HepG2 (cell line): ENCODE data around the gene ABI3BP. TPM values are rescaled to one million over a fixed set of nuclear protein-coding genes. Genes with fewer than 3 reads are reported as not detected.

Source experiments
- GTF2F1 ChIP-seq: fragments of 150-350 bp; IDR thresholded peaks from 2 replicates; pipeline ENCODE4 v1.6.1; 2014; ENCODE audit warnings: low read length
- MNT ChIP-seq: fragments of 450-650 bp; IDR thresholded peaks from 2 replicates; pipeline ENCODE4 v1.6.1; 2016
- RXRB ChIP-seq: IDR thresholded peaks from 2 replicates; pipeline ENCODE4 v1.6.1; 2016; ENCODE audit warnings: borderline replicate concordance, missing genetic modification reagents, missing compliant biosample characterization
- ZNF644 ChIP-seq: IDR thresholded peaks from 2 replicates; pipeline ENCODE4 v1.6.1; 2016; ENCODE audit warnings: low read depth
- polyA plus RNA-seq, 8 experiments: library from polyadenylated mRNA; depleted of rRNA in 3 of 8; stranded (reverse) in 7 of 8; unstranded in 1 of 8; fragments of >200 nt; fragmentation: Illumina TruSeq in 4 of 8; extraction: Trizol in 4 of 8; gene quantifications; 2 replicates each; pipeline versions ENCODE4 v1.2.1 to v1.2.3, GENCODE V29; 2011 to 2016; ENCODE audit warnings: low read depth in 4 of 8, missing spikeins in 1 of 8, mixed read lengths in 1 of 8; ENCODE audit not compliant: insufficient read depth in 1 of 8
- total RNA-seq, 5 experiments: library from RNA; depleted of rRNA; stranded (reverse); fragments of >200 nt; fragmentation: Illumina TruSeq; extraction: Trizol; gene quantifications; 2 replicates each; pipeline ENCODE4 v1.2.3, GENCODE V29; 2016; ENCODE audit warnings: low read depth in 1 of 5
- TF ChIP-seq, protein P1 (sequence below): sonication (generic); formaldehyde crosslinking; IDR thresholded peaks from one replicate; pipeline ENCODE4 v1.5.1; 2020; ENCODE audit warnings: mild to moderate bottlenecking, missing genetic modification reagents; ENCODE audit errors: not compliant biosample characterization
- TF ChIP-seq, protein P2 (sequence below), 2 experiments: fragments of 450-650 bp in 1 of 2; sonication (generic) in 1 of 2; formaldehyde crosslinking in 1 of 2; IDR thresholded peaks; 2 replicates each; pipeline versions ENCODE4 v1.6.1 to v1.8.0; 2016 to 2022; ENCODE audit warnings: antibody characterized with exemption in 1 of 2, mild to moderate bottlenecking in 1 of 2, missing genetic modification reagents in 1 of 2
- TF ChIP-seq, protein P3 (sequence below): sonication (generic); formaldehyde crosslinking; IDR thresholded peaks from 2 replicates; pipeline ENCODE4 v1.4.0; 2020; ENCODE audit warnings: mild to moderate bottlenecking, missing genetic modification reagents

ABI3BP gene
- total and polyA plus RNA-seq, 2 of the 13 experiments (the other 11 are each of a cell fraction or from before 2014, with no cell fraction given): not detected

- TF ChIP-seq RXRB (CRISPR knock-in tag): peak; percentile 45
- TF ChIP-seq, protein P1, sequence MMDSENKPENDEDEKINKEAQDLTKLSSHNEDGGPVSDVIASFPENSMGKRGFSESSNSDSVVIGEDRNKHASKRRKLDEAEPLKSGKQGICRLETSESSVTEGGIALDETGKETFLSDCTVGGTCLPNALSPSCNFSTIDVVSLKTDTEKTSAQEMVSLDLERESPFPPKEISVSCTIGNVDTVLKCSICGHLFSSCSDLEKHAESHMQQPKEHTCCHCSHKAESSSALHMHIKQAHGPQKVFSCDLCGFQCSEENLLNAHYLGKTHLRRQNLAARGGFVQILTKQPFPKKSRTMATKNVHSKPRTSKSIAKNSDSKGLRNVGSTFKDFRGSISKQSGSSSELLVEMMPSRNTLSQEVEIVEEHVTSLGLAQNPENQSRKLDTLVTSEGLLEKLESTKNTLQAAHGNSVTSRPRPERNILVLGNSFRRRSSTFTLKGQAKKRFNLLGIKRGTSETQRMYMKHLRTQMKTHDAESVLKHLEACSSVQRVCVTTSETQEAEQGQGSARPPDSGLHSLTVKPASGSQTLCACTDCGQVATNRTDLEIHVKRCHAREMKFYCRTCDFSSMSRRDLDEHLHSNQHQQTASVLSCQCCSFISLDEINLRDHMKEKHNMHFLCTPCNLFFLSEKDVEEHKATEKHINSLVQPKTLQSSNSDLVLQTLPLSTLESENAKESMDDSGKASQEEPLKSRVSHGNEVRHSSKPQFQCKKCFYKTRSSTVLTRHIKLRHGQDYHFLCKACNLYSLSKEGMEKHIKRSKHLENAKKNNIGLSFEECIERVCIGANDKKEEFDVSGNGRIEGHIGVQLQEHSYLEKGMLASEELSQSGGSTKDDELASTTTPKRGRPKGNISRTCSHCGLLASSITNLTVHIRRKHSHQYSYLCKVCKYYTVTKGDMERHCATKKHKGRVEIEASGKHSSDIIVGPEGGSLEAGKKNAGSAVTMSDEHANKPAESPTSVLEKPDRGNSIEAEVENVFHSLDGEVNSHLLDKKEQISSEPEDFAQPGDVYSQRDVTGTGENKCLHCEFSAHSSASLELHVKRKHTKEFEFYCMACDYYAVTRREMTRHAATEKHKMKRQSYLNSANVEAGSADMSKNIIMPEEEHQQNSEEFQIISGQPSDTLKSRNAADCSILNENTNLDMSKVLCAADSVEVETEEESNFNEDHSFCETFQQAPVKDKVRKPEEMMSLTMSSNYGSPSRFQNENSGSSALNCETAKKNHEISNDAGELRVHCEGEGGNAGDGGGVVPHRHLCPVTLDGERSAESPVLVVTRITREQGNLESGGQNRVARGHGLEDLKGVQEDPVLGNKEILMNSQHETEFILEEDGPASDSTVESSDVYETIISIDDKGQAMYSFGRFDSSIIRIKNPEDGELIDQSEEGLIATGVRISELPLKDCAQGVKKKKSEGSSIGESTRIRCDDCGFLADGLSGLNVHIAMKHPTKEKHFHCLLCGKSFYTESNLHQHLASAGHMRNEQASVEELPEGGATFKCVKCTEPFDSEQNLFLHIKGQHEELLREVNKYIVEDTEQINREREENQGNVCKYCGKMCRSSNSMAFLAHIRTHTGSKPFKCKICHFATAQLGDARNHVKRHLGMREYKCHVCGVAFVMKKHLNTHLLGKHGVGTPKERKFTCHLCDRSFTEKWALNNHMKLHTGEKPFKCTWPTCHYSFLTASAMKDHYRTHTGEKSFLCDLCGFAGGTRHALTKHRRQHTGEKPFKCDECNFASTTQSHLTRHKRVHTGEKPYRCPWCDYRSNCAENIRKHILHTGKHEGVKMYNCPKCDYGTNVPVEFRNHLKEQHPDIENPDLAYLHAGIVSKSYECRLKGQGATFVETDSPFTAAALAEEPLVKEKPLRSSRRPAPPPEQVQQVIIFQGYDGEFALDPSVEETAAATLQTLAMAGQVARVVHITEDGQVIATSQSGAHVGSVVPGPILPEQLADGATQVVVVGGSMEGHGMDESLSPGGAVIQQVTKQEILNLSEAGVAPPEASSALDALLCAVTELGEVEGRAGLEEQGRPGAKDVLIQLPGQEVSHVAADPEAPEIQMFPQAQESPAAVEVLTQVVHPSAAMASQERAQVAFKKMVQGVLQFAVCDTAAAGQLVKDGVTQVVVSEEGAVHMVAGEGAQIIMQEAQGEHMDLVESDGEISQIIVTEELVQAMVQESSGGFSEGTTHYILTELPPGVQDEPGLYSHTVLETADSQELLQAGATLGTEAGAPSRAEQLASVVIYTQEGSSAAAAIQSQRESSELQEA (CRISPR knock-in tag): no peak
- TF ChIP-seq, protein P2, sequence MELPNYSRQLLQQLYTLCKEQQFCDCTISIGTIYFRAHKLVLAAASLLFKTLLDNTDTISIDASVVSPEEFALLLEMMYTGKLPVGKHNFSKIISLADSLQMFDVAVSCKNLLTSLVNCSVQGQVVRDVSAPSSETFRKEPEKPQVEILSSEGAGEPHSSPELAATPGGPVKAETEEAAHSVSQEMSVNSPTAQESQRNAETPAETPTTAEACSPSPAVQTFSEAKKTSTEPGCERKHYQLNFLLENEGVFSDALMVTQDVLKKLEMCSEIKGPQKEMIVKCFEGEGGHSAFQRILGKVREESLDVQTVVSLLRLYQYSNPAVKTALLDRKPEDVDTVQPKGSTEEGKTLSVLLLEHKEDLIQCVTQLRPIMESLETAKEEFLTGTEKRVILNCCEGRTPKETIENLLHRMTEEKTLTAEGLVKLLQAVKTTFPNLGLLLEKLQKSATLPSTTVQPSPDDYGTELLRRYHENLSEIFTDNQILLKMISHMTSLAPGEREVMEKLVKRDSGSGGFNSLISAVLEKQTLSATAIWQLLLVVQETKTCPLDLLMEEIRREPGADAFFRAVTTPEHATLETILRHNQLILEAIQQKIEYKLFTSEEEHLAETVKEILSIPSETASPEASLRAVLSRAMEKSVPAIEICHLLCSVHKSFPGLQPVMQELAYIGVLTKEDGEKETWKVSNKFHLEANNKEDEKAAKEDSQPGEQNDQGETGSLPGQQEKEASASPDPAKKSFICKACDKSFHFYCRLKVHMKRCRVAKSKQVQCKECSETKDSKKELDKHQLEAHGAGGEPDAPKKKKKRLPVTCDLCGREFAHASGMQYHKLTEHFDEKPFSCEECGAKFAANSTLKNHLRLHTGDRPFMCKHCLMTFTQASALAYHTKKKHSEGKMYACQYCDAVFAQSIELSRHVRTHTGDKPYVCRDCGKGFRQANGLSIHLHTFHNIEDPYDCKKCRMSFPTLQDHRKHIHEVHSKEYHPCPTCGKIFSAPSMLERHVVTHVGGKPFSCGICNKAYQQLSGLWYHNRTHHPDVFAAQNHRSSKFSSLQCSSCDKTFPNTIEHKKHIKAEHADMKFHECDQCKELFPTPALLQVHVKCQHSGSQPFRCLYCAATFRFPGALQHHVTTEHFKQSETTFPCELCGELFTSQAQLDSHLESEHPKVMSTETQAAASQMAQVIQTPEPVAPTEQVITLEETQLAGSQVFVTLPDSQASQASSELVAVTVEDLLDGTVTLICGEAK (IDR thresholded peaks at IDR 0.05): peak; percentile 53; the same call in 1 of the 2 replicates
- TF ChIP-seq, protein P2 (CRISPR knock-in tag; IDR thresholded peaks at IDR 0.05): no peak; the same call in 1 of the 2 replicates
- TF ChIP-seq MNT: peak; percentile 40; the same call in 1 of the 2 replicates
- TF ChIP-seq, protein P3, sequence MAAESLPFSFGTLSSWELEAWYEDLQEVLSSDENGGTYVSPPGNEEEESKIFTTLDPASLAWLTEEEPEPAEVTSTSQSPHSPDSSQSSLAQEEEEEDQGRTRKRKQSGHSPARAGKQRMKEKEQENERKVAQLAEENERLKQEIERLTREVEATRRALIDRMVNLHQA (CRISPR knock-in tag): no peak
- TF ChIP-seq ZNF644 (CRISPR knock-in tag): no peak
- no peak for TF ChIP-seq GTF2F1
Measured at GRCh38 chr3:100708989-100709841, 284.0 kb downstream of the ABI3BP start, which contains the start of gene TFG (continued).
